Left colon (tissue), 2 donors: ENCODE results near the gene CA14. TPM values are rescaled to one million over a fixed set of nuclear protein-coding genes. Genes with fewer than 3 reads are reported as not detected.
"Not testable (repeated sequence)": the region's sequence is repeated elsewhere in the genome, so short reads cannot be mapped to it uniquely, and the experiment has no call there.

Experiments
- ATAC-seq: fragments of 200-7000 bp; cut with Tn5 transposase; one replicate; pipeline ENCODE4 v1.9.1; 2020; ENCODE audit warnings: mild to moderate bottlenecking, moderate library complexity
- DNase-seq, 2 donors: peaks; one replicate each; pipeline ENCODE4 v3.0.0-alpha.2; 2020
- intact Hi-C, 2 donors: fragments of 100-400 bp; cut with DNase I in 1 of 2; cut with micrococcal nuclease in 1 of 2; formaldehyde crosslinking; loops; one replicate each; pipeline versions ENCODE4 v1.11.2 to v1.14.0; 2022; cut with DNase I, micrococcal nuclease
- total RNA-seq, 2 donors: library from RNA; stranded (reverse); fragmentation: NEBNext Ultra II Directional; extraction: Animal tissue kit (Norgen Biotek cat#: 25700); gene quantifications; one replicate each; pipeline ENCODE4 v1.2.1, GENCODE V29; 2021
- donor health status: DM: no; HTN: no; CAD: no.
- donor health status: DM: yes; HTN: yes; CAD: no.

CA14 gene
- total RNA-seq, 2 donors from 2014 or later: 0.28 to 0.34 TPM

DNA sequence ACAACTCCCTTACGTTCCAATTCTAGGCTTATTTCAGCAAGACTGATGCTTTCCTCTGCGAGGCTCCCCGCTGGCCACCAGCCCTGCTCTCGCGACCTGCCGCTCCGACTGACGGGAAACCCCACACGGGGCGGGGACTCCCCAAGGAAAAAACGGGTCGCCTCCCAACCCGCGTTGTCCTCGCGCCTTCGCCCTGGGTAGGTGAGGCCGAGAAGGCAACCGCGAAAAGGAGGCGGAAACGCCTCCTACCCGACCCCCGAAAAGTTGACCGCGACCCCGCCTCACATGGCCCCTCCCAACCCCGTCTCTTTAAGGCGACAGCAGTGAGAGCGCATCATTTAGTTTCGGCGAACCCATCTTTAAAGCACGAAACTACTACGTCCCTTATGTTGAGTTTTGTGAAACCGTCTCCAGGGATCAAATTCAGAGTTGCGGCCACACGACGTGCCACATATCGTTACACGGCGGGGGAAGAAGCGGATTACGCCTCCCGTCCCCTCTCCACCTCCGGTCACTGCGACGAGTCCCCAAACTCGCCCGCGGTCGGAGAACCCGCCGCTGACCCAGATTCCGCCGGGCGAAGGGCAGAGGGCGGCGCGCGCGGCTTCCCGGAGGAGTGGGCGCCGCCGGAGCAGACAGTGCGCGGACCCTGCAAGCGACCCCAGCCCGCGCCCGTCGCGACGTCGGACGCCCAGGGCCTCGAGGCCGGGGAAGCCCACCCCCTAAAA, 22.8 kb upstream of the CA14 start:
- intact Hi-C loops: no loop called here
- ATAC-seq (peak; percentile 38), DNase-seq (peak; percentile 84 to 85)

DNA sequence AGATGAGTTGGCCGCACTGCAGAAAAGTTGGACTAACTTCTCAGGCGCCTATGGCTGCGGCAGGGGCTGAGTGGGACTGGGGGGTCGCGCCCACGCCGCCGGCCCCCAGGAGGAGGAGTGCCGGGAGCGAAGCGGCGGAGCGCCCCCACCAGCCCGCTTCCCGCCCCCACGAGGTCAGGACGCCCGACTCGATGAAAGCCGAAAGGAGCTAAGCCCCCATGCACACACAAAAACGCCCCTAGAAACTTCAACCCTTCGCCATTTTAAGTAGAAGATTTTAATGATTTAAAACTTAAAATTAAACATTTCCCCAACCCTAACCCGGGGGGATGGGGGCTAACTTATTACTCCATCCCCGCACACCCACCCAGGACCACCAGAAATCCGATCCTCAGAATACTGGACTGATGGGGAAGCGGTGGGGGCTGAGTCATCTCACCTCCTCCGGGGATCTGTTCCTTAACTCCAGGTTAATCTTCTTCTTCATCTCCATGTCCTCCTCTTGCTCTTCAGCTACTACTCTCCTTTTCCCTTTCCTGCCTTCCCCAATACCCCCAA, 22.2 kb upstream of the CA14 start:
- DNase-seq (peak in 1 of 2 donors; percentile 43), ATAC-seq (peak; percentile 12)
- intact Hi-C loops: no loop called here

DNA sequence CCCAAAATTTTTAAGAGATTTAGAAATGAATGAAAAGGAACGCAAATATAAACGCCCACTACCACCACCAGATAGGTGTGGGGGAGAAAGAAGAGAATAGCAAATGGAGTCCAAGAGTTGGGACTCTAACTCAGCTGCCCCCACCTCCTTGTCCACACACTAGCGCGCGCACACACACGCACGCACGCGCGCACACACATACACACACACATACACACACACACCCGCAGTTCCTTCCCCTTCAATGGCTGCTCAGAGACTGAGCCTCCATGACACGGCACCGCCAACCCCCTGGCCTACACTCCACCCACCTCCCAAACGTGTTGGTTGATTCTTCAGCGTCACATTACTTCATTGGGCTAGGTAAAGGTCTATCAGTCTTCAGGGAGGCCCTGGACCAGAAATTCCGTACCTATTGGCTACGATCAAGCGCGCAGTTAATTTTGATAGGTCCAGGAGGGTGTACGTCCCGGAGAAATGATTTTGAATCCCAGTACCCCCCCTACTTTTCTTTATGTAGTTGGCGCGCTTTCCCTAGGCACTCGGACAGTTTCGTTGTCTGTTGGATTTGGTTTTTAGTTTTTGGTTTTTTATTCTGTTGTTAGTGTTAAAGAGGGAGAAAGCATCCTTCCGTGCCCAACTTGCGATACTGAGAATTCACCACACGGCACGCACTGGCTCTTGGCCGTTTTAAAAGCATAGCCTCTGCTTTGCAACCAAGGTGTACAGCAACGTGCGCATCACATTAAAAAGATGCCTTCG, 21.5 kb upstream of the CA14 start, which contains the start of gene ANP32E:
Gene ANP32E, minus strand, starts transcription at position 261 of the 762 bp plus-strand sequence. CDS start 326 bp downstream, outside the sequence.
- ATAC-seq (peak; percentile 94), DNase-seq (peak; percentile 92 to 97)
- intact Hi-C loops: no loop called here

DNA sequence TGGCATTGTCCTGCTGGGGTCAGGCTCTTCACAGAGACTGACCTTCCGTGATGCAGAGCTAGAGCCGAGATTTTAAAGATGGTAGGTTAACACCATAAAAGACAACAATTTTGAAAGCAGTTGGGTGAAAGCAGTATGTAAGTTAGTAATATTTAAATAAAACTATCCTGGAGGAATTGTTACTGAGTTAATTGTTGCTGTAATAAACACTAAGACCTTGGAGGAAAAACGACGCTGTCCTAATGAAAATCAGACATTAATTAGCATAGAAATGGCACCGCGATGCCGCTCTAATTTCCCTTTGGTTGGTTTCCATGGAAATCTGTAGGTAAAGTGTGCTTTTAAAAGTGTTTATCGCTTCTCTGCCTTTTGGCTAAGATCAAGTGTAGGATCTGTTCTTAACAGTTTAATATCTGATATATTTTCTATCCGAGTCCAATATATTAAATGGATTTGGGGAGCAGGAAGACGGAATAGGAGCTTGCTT, 20.9 kb upstream of the CA14 start:
- ATAC-seq (no peak), DNase-seq (no peak)
- intact Hi-C loops: no loop called here

DNA sequence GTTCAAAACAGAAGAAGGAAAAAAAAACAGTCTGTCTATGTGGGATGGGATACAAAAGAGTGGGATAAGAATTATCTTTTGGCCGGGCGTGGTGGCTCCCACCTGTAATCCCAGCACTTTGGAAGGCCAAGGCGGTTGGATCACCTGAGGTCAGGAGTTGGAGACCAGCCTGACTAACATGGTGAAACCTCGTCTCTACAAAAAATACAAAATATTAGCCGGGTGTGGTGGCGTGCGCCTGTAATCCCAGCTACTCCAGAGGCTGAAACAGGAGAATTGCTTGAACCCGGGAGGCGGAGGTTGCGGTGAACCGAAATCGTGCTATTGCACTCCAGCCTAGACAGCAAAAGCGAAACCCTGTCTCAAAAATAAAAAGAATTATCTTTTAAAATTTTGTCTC, 20.4 kb upstream of the CA14 start:
- DNase-seq, intact Hi-C loops, ATAC-seq: not testable (repeated sequence)

DNA sequence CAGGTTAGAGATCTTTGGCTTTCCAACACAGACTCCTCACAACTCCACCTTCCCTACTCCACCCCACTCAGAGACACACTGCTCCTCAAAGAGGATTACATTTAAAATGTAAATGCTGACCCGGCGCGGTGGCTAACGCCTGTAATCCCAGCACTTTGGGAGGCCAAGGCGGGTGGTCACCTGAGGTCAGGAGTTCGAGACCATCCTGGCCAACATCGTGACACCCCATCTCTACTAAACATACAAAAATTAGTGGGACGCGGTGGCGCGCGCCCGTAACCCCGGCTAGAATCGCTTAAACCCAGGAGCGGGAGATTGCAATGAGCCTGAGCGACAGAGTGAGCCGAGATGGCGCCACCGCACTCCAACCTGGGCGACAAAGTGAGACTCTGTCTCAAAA, 19.8 kb upstream of the CA14 start:
- DNase-seq: no peak
- intact Hi-C loops: no loop called here
- no peak for ATAC-seq

DNA sequence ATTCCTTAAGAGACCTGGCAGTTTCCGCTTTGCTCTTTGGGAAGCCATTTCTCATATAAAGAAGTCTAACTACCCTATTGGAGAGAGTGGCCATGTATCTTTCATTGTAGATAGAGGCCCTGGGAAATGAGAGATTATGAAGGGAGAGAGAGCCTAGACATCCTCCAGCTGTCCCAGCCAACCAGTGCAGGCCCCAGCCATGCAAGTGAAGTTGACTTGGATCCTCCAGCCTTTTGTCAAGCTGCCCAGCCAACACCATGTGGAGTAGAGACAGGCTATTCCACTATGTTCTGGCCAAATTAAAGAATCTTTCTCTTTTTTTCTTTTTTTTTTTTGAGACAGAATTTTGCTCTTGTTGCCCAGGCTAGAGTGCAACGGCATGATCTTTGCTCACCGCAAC, 14.6 kb upstream of the CA14 start:
- ATAC-seq (no peak), DNase-seq (no peak)
- intact Hi-C loops: no loop called here

DNA sequence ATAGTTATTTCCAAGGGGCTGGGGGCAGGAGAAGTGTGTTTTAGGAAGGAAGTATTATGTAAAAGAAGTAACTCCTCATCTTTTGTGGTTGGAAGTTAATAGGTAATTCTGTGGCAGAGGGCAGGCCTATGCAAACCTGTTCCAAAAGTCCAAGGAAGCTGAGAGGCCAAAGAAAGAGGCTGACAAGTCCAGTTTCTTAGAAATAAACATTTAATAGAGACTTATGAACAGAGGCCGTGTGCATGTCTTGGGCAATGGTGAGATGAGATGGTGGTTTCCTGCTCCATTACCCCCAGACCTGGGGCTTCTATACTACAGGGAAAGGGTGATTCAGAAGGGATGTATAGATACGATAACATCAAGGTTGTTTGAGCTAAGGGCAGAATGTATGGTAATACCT, 7.6 kb upstream of the CA14 start:
- intact Hi-C loops: no loop called here
- ATAC-seq: no peak
- DNase-seq: no peak

DNA sequence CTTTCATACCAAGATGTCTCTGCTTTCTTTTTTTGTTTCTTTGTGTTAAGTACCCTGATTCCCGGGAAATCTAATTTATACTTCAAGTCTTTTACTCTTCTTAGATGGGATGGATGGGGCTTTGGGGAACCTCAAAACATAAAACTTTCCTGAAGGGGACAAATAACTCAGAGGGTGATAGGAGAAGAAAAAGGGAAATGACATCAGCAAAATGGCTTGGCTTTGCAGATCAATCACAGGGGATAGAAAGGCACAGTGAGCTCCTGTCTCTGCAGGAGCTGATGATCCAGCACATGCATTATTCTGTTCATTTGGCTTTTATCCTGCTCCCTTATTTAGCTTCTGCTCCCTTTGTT, 1.4 kb upstream of the CA14 start:
- DNase-seq (no peak), ATAC-seq (no peak)
- intact Hi-C loops: no loop called here

DNA sequence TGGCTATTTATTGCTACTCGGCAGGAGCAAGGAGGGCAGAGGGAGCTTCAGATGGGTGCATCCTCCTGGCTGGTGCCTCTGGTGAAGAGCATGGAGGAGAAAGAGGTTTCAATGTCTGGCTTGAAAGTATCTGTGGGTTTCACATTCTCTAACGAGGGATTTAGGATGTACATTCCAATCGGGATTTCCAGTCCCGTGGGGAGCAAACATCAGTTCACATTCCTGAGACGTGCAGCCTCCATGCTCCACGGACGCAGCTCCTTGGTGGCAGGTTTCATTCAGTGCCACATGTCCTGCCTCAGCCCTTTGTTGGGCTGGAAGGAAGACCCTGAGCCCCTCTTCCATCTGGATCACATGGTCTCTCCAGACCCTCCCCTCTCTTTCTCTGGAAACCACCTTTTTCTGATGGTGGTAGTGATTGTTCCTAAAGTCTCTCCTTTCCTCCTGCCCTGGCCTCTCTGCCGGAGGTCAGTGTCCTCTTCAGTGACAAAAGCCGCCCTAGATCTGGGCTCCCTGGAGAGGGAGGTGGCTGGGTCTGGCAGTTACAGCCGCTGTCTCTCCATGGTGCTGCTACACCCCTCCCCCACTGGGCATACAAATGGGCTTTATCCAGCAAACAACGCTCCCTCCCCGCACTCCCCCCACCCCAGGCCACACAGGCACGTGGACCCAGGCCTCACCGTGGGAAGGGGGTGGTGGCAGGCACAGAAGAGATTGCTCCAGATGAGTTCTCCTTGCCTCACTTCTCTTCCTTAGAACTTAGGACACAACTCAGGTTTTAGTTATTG, 826 bp upstream of the CA14 start:
- intact Hi-C loops: no loop called here
- no peak for DNase-seq
- no peak for ATAC-seq

DNA sequence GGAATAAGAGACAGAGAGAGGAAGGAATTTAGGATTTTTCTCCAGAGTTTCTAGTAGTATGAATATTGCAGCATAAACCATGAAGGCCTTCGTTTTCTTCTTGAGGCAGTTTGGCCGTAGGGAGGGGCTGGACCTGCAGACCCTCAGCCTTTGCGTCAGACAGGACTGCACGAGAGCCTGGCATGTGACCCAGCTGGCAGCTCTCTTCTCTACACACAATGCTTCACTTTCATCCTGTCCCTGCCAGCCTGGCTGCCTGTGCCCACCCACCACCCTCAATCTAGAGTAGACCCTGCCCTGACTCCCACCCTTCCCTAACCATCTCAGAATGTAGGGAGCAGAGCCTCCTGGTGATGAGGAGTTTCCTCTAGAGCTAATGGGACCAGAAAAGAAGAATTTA, 1.6 kb downstream of the CA14 start:
- no peak for DNase-seq
- ATAC-seq: no peak

DNA sequence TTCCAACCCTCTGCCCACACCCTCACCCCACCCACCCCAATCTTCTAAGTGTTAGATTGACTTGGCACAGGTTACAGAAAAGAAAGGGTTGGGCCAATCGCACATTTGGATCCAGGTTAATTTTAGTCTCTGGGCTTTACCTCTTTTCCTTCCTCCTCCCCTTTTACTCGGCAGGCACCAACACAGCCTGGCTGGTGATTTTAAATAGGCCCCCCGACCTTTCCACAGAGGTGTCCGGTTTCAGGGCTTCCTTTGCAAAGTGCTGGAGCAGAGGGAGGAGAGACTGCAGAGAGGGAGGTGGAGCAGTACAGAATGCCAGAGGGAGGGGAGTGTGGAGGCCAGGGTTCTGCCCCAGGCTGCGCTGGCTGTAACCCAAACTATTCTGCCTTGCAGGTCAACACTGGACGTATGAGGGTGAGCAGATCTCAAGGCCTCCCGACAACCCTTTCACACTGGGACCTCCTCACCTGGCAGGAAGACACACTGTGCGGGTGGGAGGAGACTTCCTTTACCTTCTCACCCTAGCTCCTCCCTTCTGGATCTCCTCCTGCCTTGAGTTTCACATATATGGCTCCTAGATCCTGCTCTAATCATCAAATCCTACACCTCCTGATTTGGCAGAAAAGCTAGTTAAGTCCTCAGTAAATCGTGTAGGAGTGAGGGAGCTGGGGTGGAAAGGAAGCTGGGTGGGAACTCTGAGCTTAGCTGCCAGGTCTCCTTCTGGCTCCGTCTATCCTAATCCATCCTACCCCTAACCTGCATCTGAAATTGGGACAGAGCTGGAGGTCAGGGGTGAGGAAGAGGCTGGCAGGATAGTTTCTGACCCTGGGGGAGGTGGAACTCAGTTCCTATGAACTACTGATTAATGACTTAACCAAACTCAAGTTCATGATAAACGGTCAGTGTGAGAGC, 2.4 kb downstream of the CA14 start:
- intact Hi-C loops: no loop called here
- peak; percentile 52 to 71 for DNase-seq
- peak; percentile 72 for ATAC-seq

More for the DNA sequence above, 1.6 kb downstream of the CA14 start:
- intact Hi-C loops: no loop called here

DNA sequence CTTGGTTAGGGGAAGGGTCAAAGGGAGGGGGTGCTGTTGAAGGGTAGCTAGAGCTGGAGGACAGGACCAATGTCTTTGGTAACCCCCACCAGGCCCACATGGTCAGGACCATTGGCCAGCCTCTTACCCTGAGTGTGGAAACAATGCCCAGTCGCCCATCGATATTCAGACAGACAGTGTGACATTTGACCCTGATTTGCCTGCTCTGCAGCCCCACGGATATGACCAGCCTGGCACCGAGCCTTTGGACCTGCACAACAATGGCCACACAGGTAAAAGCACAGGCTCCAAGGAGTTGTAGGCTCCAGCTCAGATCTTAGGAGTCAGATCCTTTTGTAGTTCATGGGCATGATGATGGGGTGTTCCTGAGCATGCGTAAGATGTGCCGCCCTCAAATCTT, 3.8 kb downstream of the CA14 start:
- intact Hi-C loops: no loop called here
- no peak for ATAC-seq
- DNase-seq: no peak

DNA sequence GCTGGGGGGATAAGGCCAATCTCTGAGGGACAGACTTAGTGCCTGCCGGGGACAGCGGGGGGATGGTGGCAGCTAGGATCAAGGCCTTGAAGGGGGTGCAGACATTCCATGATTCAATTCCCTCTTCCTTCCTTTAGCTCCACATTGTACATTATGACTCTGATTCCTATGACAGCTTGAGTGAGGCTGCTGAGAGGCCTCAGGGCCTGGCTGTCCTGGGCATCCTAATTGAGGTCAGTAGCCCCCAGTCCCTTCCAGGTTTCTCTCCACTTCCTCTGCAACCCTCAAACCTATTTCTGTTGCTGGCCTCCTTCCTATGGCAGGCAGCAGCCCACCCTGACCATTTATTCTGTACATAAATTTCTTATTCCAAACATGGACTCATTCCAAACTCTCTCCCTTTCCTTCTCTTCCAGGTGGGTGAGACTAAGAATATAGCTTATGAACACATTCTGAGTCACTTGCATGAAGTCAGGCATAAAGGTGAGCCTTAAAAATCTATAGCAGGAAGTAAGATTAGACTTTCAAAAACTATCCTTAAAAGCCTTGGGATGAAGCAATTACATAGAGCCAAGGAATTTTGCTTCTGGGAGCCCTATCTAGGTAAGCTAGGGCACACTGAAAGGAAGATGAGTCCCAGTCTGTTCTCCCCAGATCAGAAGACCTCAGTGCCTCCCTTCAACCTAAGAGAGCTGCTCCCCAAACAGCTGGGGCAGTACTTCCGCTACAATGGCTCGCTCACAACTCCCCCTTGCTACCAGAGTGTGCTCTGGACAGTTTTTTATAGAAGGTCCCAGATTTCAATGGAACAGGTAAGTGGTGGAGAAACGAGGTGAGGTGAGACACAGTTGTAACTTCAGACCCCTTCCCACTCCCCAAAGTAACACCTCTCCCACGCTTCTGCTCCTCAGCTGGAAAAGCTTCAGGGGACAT, 5.1 kb downstream of the CA14 start:
- no peak for ATAC-seq
- intact Hi-C loops: no loop called here
- no peak for DNase-seq

DNA sequence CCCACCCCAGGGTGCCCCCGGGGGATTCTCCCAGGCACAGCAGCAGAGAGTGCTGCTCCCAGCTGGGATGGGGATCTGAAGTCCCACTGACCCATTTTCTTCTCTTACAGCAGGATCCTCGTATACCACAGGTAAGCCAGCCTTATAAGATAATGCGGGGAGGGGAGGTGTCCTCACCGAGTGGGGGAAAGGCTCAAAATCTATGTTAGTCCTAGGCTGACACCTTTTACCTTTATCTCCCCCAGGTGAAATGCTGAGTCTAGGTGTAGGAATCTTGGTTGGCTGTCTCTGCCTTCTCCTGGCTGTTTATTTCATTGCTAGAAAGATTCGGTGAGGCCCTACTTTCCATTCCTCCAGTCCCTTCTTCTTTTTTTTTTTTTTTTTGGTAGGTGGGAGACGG, 6.0 kb downstream of the CA14 start:
- ATAC-seq (no peak), DNase-seq (no peak)
- intact Hi-C loops: no loop called here

DNA sequence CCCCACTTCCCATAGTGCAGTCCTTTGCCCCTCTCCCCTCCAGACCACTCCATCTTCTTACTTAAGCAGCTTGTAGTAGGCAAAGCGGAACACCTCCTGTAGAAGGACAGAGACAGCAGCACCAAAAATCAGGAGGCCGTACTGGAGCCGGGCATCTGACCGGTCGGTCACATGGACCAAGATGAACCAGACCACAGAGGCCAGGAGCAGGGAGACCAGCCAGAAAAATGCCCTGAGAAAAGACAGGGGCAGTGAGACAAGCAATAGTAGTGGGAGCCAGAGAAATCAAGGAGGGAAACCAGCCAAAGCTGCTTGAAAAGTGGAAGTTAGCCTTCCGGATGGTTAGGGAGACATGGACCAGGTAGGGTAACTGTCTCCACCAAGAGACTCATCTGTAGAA, 10.3 kb downstream of the CA14 start:
- DNase-seq (no peak), ATAC-seq (no peak)
- intact Hi-C loops: no loop called here

DNA sequence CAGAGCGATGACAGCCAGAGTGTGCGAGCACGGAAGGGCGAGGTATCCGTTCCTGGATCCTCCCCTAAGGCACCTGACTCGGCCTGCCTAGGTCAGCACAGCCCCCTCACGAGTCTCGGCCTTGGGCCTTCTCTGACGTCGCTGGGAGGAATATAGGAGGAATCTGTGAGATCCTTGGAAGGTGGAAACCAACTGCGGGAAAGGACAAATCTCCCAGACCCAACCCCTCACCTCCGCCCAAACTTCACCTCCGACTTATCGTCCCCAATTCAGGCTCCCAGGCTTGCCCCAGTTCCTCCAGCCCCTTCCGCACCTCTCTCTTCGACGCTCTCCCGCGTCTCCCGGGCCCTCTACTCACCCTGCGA, 10.7 kb downstream of the CA14 start:
- DNase-seq: peak; percentile 61 to 70
- intact Hi-C loops: no loop called here

More for the DNA sequence above, 10.7 kb downstream of the CA14 start:
- peak; percentile 76 for ATAC-seq
